Endodermal cell (in vitro differentiated cells): ENCODE measurements around the gene IGLON5. TPM values are rescaled to one million over a fixed set of nuclear protein-coding genes. Genes with fewer than 3 reads are reported as not detected.
A peak's percentile ranks its signal among the peaks of the same experiment; 100 is the strongest.

Source experiments
- DNase-seq: peaks from one replicate; pipeline ENCODE4 v3.0.0-alpha.2; 2017
- H3K27ac ChIP-seq: 2 replicates; pipeline ENCODE4 v1.5.1; 2013; ENCODE audit warnings: mild to moderate bottlenecking, low read depth, low read length, moderate library complexity
- H3K27me3 ChIP-seq: 2 replicates; pipeline ENCODE4 v1.6.1; 2013; ENCODE audit warnings: mild to moderate bottlenecking, low read length, moderate library complexity; ENCODE audit not compliant: insufficient read depth, control insufficient read depth, poor library complexity, severe bottlenecking
- H3K36me3 ChIP-seq: 2 replicates; pipeline ENCODE4 v1.7.0; 2013; ENCODE audit warnings: mild to moderate bottlenecking, low read length, moderate library complexity; ENCODE audit not compliant: control insufficient read depth, insufficient read depth
- H3K4me1 ChIP-seq: one replicate; pipeline ENCODE4 v1.7.0; 2013; ENCODE audit warnings: low read length; ENCODE audit not compliant: control insufficient read depth, insufficient read depth
- H3K4me3 ChIP-seq: 2 replicates; pipeline ENCODE4 v1.5.1; 2013; ENCODE audit warnings: mild to moderate bottlenecking, low read length, moderate library complexity
- H3K9ac ChIP-seq: 2 replicates; pipeline ENCODE4 v1.6.1; 2013; ENCODE audit warnings: mild to moderate bottlenecking, low read length, moderate library complexity; ENCODE audit not compliant: poor library complexity, severe bottlenecking; ENCODE audit errors: extremely low read depth
- H3K9me3 ChIP-seq: 2 replicates; pipeline ENCODE4 v1.6.1; 2013; ENCODE audit warnings: mild to moderate bottlenecking, low read length, moderate library complexity; ENCODE audit not compliant: control insufficient read depth
- H3K27ac Mint-ChIP-seq: 2 replicates; pipeline ENCODE4 v1.8.0; 2020; ENCODE audit warnings: mixed read lengths
- H3K27me3 Mint-ChIP-seq: 2 replicates; pipeline ENCODE4 v1.8.0; 2021; ENCODE audit warnings: mild to moderate bottlenecking, mixed read lengths; ENCODE audit not compliant: insufficient read depth
- H3K36me3 Mint-ChIP-seq: 2 replicates; pipeline ENCODE4 v1.8.0; 2020; ENCODE audit warnings: low read depth, mixed read lengths
- H3K4me1 Mint-ChIP-seq: 2 replicates; pipeline ENCODE4 v1.8.0; 2020; ENCODE audit warnings: mixed read lengths
- H3K4me3 Mint-ChIP-seq: 2 replicates; pipeline ENCODE4 v1.8.0; 2020; ENCODE audit warnings: mild to moderate bottlenecking, moderate library complexity, mixed read lengths
- H3K9me3 Mint-ChIP-seq: 2 replicates; pipeline ENCODE4 v1.8.0; 2020; ENCODE audit warnings: mild to moderate bottlenecking, mixed read lengths
- CTCF ChIP-seq: fragments of 200-600 bp; sonication (generic); conservative IDR thresholded peaks from 2 replicates; pipeline ENCODE4 v1.5.0; 2021; ENCODE audit warnings: antibody characterized with exemption, mild to moderate bottlenecking
- WGBS, 2 experiments: methylation state at CpG; one replicate each; pipeline versions ENCODE4 v1.1.5 to v1.1.7; 2013; ENCODE audit warnings: missing lambda C conversion rate in 2 of 2, mixed read lengths in 1 of 2; ENCODE audit not compliant: insufficient coverage in 1 of 2, insufficient read length in 1 of 2; 5-methylcytosine and 5-hydroxymethylcytosine counted together
- total RNA-seq, 2 donors: library from RNA; stranded (reverse); fragmentation: NEBNext Ultra II Directional in 1 of 2; extraction: Animal tissue kit (Norgen Biotek cat#: 25700) in 1 of 2; gene quantifications; 2 replicates in 1 of 2; 3 replicates in 1 of 2; pipeline ENCODE4 v1.2.1, GENCODE V29; 2021

IGLON5 gene
- total RNA-seq, 2 donors from 2014 or later, result 42.7 to 49.4 TPM

DNA sequence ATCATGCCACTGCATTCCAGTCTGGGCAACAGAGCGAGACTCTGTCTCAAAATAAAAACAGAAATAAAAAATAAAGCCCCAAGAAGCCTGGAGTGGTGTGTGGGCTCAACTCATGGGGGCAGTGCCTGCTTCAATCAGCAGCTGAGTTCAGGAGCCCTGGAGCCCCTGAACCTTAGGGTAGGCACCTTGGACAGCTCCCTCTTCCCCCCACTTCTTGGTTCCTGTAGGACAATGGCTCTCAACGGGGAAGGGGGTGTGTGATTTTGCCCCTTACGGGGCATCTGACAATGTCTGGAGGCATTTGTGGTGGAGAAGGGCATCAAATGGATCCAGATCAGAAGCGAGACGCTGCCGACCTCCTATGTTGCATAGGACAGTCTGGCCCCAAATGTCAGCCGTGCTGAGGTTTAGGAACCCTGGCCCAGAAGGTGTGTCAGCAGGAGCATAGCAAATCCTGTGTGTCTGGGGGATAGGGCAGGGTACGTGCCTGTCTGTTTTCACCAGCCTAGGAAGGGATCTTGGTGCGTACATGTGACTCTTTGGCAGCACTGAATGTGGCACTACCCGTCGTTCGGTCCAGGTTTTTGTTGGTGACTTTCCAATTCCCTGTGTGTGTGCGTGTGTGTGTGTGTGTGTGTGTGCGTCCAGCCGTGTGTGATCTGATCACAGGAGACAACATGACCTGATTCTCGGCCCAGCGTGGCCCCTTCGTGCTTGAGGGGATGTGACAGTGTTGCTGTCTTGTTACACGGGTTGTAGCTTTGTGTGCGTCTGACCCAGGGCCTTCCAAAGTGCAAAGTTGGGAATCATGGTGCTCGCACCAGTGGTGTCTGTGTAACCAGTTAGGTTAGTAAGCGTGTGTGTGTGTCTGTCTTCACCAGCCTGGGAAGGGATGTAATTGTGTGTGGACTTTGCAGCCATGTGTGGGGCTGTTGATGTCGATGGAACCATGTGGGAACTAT lies 7.5 kb downstream of the IGLON5 start:
- no peak overlapping the region for H3K27ac ChIP-seq
- no peaks in the 10 kb centered on the region for H3K4me1 Mint-ChIP-seq
- no peak overlapping the region for H3K4me3 ChIP-seq
- H3K27me3 ChIP-seq, result no peaks in the 10 kb centered on the region
- peaks cover 4% of the 10 kb centered on the region for H3K27me3 Mint-ChIP-seq
- H3K27ac Mint-ChIP-seq, result no peak overlapping the region
- H3K4me3 Mint-ChIP-seq, result no peak overlapping the region
- H3K9me3 ChIP-seq, result peaks cover 7% of the 10 kb centered on the region
- peaks cover 20% of the 10 kb centered on the region for H3K36me3 Mint-ChIP-seq
- TF ChIP-seq CTCF, result no peak
- H3K4me1 ChIP-seq, result no peaks in the 10 kb centered on the region
- H3K9me3 Mint-ChIP-seq, result peaks cover 8% of the 10 kb centered on the region
- no peaks in the 10 kb centered on the region for H3K36me3 ChIP-seq
- DNase-seq, result peak; percentile 77
- no peak overlapping the region for H3K9ac ChIP-seq
- WGBS, 2 experiments, result 89 to 91% methylated on average over 12 to 23 of the region's 23 CpGs

- H3K27ac ChIP-seq, result no peak overlapping the region
- Mint-ChIP-seq H3K27ac (no peak overlapping the region), H3K4me3 (no peak overlapping the region), H3K27me3 (peaks cover 4% of the 10 kb centered on the region), H3K4me1 (no peaks in the 10 kb centered on the region), H3K9me3 (peaks cover 6% of the 10 kb centered on the region), H3K36me3 (peaks cover 17% of the 10 kb centered on the region)
- no peak for TF ChIP-seq CTCF
- H3K4me3 ChIP-seq, result no peak overlapping the region
- H3K9me3 ChIP-seq, result peaks cover 2% of the 10 kb centered on the region
- no peaks in the 10 kb centered on the region for H3K36me3 ChIP-seq
- no peaks in the 10 kb centered on the region for H3K27me3 ChIP-seq
- peak; percentile 35 for DNase-seq
- 93 to 100% methylated on average over 1 to 13 of the region's 14 CpGs for WGBS, 2 experiments
- H3K4me1 ChIP-seq, result no peaks in the 10 kb centered on the region
- no peak overlapping the region for H3K9ac ChIP-seq
Measured at GRCh38 chr19:51319649-51320279, 8.3 kb downstream of the IGLON5 start.

DNA sequence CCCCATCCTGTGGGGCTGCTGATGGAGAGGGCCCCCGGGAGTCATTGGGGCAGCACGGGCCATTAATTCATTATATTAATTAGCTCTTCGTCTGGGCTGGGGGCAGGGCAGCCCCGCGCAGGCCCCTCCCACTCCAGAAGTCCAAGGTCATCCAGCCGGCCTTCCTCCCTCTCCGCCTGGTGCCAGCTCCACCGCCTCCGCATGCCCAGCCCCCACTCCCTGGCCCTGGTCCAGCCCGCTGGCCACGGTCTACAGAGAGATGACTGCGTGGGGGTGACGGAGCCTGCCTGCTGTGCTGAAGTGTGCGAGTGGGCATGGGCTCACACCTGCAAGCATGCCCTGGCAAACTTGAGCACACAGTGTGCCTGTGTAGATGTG lies 8.8 kb downstream of the IGLON5 start:
- Histone ChIP-seq H3K9me3 (no peaks in the 10 kb centered on the region), H3K27ac (no peak overlapping the region), H3K27me3 (no peaks in the 10 kb centered on the region), H3K9ac (no peak overlapping the region), H3K4me1 (no peaks in the 10 kb centered on the region), H3K4me3 (no peak overlapping the region), H3K36me3 (no peaks in the 10 kb centered on the region)
- peaks cover 2% of the 10 kb centered on the region for H3K9me3 Mint-ChIP-seq
- no peaks in the 10 kb centered on the region for H3K4me1 Mint-ChIP-seq
- H3K36me3 Mint-ChIP-seq, result peaks cover 13% of the 10 kb centered on the region
- no peak overlapping the region for H3K27ac Mint-ChIP-seq
- WGBS, 2 experiments, result 60 to 84% methylated on average over 1 to 14 of the region's 14 CpGs
- TF ChIP-seq CTCF, result no peak
- peak; percentile 39 for DNase-seq
- H3K4me3 Mint-ChIP-seq, result no peak overlapping the region
- H3K27me3 Mint-ChIP-seq, result peaks cover 4% of the 10 kb centered on the region
